Coronary artery (tissue), 2 donors: ENCODE measurements around the gene PPM1N.

Source experiments
- DNase-seq: peaks from one replicate; pipeline ENCODE4 v3.0.0-alpha.2; 2017; ENCODE audit warnings: low spot score
- H3K27ac ChIP-seq, 2 donors: fragments of 200-600 bp; sonication (generic); one replicate each; pipeline ENCODE4 v1.5.1; 2016 to 2019
- H3K4me3 ChIP-seq: fragments of 200-600 bp; sonication (generic); 2 replicates; pipeline ENCODE4 v1.5.1; 2016; ENCODE audit warnings: mild to moderate bottlenecking, moderate library complexity
- TF ChIP-seq, protein P1 (sequence below): fragments of 200-600 bp; sonication (generic); IDR thresholded peaks from one replicate; pipeline ENCODE4 v1.5.1; 2019; ENCODE audit warnings: antibody characterized with exemption

PPM1N gene

DNA sequence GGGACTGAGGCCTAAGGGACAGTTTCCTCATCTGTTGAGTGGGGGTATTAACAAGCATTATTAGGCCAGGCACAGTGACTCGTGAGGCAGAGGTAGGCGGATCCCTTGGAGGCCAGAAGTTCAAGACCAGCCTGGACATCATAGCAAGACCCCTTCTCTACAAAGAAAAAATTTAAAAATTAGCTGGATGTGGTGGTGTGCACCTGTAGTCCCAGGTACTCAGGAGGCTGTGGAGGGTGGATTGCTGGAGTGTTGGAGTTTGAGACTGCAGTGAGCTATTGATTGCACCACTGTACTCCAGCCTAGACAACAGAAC is 41.8 kb upstream of the PPM1N start:
- H3K4me3 ChIP-seq = no peak overlapping the region
- TF ChIP-seq, protein P1, sequence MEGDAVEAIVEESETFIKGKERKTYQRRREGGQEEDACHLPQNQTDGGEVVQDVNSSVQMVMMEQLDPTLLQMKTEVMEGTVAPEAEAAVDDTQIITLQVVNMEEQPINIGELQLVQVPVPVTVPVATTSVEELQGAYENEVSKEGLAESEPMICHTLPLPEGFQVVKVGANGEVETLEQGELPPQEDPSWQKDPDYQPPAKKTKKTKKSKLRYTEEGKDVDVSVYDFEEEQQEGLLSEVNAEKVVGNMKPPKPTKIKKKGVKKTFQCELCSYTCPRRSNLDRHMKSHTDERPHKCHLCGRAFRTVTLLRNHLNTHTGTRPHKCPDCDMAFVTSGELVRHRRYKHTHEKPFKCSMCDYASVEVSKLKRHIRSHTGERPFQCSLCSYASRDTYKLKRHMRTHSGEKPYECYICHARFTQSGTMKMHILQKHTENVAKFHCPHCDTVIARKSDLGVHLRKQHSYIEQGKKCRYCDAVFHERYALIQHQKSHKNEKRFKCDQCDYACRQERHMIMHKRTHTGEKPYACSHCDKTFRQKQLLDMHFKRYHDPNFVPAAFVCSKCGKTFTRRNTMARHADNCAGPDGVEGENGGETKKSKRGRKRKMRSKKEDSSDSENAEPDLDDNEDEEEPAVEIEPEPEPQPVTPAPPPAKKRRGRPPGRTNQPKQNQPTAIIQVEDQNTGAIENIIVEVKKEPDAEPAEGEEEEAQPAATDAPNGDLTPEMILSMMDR = no peak

DNA sequence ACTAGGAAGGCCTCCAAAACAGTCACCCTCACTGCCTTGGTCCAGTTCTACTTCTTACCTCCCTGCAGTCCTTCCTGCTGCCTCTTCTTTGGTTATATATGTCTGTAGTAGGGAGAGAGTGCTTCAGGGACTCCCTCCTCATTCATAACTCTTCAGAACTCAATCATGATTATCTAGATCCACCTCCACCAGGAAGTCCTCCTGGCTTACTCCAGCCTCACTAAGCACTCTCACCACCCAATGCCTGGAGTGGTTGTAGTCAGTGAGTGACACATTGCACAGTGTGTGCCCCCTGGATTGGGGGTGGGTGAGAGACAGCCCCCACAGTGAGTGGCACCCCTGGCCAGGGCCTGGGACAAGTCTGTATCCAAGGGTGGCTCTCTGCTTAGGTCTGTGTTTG is 40.5 kb upstream of the PPM1N start:
- no peak overlapping the region for H3K27ac ChIP-seq
- no peak for DNase-seq
- TF ChIP-seq, protein P1 = no peak
- no peak overlapping the region for H3K4me3 ChIP-seq

More for the DNA sequence above, 41.8 kb upstream of the PPM1N start:
- H3K27ac ChIP-seq = peak overlapping the region; percentile 83 to 90
- no peak for DNase-seq

DNA sequence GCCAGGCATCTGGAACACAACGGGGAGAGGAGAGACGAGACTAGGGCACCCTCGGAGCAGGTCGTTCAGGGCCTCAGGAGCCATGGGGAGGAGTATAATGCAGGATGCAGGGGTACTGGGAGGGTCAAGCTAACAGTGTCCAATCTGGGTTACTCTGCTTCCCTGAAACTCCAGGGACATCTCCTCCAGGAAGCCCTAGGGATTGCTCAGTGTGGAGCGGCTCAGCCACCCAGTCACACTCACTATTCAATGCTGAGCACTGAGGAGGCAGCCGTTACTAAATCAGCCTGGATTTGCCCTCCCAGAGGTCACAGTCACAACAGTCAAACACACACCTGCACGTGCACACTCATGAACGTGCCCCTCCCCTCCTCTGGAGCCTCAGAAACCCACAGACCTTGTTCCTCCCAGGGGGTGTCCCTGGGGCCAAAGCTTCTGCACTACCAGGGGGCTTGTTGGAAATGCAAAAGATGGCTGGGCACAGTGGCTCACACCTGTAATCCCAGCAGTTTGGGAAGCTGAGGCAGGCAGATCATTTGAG is 37.4 kb upstream of the PPM1N start:
- H3K27ac ChIP-seq = no peak overlapping the region
- DNase-seq = no peak
- TF ChIP-seq, protein P1 = no peak
- no peak overlapping the region for H3K4me3 ChIP-seq

DNA sequence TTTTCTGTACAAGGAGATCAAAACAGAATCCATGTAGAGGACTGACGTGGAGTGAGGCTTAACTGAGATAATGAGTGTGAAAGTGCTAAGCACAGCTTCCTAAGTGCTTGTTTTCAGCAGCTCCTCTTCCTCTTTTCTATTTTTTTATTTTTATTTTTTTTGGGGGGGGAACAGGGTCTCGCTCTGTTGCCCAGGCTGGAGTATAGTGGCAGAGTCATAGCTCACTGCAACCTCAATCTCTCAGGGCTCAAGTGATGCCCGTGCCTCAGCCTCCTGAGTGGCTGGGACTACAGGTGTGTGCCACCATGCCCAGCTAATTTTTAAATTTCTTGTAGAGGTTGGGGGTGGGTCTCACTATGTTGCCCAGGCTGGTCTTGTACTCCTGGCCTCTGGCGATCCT is 36.1 kb upstream of the PPM1N start:
- TF ChIP-seq, protein P1 = no peak
- Histone ChIP-seq H3K27ac (no peak overlapping the region), H3K4me3 (no peak overlapping the region)
- DNase-seq = no peak

DNA sequence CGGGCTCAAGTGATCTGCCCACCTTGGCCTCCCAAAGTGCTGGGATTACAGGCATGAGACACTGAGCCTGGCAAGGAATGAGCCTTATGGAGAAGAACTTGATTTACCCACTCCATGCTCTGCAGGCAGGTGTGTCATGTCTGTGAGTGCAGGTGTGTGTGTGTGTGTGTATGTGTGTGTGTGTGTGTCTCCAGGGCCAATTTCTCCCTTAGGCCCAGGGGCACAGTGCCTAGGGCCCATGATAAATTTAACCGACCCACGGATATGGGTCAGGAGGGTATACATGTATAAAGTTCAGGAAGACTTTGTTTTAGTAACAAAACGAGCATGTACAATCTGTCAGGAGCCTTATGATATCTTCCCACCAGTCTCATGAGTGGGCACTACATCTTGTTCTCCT is 35.0 kb upstream of the PPM1N start:
- no peak for DNase-seq
- TF ChIP-seq, protein P1 = no peak
- no peak overlapping the region for H3K27ac ChIP-seq
- H3K4me3 ChIP-seq = no peak overlapping the region

DNA sequence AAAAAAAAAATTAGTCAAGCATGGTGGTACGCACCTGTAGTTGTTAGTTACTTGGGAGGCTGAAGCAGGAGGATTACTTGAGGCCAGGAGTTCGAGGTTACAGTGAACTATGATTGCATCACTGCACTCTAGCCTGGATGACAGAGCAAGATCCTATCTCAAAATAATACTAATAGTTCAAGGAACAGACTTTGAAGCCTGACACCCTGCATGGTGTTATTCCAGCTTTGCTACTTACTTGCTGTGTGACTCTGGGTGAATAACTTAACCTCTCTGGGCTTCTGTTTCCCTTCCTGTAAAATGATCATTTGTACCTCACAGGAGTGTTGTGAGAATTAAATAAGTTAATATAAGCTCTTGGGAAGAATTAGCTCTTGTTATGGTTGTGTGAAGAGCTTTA is 34.0 kb upstream of the PPM1N start:
- no peak overlapping the region for H3K27ac ChIP-seq
- H3K4me3 ChIP-seq = no peak overlapping the region
- DNase-seq = no peak
- TF ChIP-seq, protein P1 = no peak

DNA sequence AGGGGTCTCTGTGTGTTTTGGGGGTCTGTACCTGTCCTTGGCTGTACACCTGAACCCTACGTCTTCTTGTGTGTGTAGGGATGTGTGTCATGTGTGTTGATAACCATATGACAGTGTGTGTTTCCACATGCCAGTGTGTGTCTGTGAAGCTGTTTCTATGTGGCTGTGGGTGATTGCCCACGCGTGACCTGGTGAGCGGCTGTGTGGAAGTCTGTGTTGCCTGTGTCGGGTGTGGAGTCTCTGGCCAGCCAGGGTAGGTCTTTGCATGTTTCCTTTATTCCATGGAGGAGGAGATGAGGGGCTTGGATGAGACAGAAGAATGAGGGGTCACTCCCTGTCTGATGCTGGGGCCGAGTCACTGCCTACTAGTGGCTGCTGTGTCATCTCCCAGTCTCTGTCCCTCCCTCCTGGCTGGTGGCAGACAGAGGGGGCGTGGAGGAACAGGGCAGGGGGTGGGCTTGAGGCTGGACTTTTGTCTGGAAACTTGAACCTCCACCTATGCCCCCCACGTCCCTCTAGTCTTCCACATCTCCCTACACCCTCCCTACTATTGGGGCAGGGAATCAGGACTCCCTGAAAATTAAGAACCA is 33.3 kb upstream of the PPM1N start:
- DNase-seq = no peak

More for the DNA sequence above, 33.3 kb upstream of the PPM1N start:
- no peak overlapping the region for H3K27ac ChIP-seq
- no peak overlapping the region for H3K4me3 ChIP-seq
- TF ChIP-seq, protein P1 = no peak
